ENCODE measurements around the gene GATAD2B.

The GATAD2B gene

DNA sequence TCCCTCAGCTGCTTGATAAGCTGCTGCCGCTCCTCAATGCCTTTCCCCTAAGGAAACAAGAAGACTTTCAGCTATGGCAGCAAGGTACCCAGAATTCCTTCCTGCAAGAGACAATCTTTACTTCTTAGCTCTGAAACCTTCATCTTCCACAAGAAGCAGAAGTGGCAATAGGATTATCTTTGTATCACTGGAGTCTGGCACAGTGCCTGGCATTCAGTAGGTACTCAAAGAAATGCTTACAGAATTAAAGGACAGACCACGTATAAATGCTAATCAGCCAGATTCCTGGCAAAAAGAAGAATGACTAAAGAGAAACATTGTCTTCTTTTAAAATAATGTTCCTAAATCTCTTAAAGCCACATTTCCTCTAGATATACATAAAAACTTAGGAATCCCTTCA is 103.9 kb downstream of the GATAD2B start:
- H3K4me3 ChIP-seq (ENCODE audit: low read depth, low read length), result no peak overlapping the region
- no peak for DNase-seq (ENCODE audit: low read depth, low spot score)
- POLR2A ChIA-PET, result no interaction called here
- TF ChIP-seq, protein P1, sequence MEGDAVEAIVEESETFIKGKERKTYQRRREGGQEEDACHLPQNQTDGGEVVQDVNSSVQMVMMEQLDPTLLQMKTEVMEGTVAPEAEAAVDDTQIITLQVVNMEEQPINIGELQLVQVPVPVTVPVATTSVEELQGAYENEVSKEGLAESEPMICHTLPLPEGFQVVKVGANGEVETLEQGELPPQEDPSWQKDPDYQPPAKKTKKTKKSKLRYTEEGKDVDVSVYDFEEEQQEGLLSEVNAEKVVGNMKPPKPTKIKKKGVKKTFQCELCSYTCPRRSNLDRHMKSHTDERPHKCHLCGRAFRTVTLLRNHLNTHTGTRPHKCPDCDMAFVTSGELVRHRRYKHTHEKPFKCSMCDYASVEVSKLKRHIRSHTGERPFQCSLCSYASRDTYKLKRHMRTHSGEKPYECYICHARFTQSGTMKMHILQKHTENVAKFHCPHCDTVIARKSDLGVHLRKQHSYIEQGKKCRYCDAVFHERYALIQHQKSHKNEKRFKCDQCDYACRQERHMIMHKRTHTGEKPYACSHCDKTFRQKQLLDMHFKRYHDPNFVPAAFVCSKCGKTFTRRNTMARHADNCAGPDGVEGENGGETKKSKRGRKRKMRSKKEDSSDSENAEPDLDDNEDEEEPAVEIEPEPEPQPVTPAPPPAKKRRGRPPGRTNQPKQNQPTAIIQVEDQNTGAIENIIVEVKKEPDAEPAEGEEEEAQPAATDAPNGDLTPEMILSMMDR (IDR thresholded peaks at IDR 0.05; ENCODE audit: insufficient read depth, low read length, missing control alignments), result no peak
- CTCF ChIA-PET, result interaction anchor here (0.8 to 2.7 kb wide), 4 partner anchors 14 to 168 kb away, joined by 3 to 8 read pairs (median 4); partner anchors contain the start of genes CREB3L4, DENND4B and RAB13

DNA sequence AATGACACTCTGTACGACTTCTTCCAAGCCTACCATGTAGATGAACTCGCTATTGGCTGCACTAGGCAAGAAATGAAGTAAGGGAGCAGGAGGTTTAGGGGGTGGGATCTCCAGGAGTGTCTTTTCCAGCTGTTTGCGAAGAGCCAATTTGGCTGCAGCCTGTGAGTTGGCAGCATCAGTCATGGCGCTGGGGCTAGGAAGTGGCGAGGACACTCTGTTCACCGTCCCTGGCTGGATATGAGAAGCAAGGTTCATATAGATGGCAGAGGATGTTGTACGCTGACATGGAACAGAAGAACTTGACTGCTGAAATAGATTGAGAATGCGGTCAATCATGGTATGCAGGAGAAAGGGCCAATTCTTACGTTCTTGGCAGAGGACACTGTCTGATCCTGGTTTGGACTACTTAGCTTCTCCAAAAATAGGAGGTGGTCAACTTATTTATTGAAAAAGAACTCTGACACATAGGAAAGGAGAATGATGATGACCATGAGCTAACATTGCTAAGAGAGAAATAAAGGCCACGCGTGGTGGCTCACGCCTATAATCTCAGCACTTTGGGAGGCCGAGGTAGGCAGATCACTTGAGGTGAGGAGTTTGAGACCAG is 106.4 kb downstream of the GATAD2B start:
- no peak overlapping the region for H3K4me3 ChIP-seq (ENCODE audit: low read depth, low read length)
- TF ChIP-seq, protein P1 (IDR thresholded peaks at IDR 0.05; ENCODE audit: insufficient read depth, low read length, missing control alignments), result no peak
- CTCF ChIA-PET, result interaction anchor here (0.9 to 2.5 kb wide), 5 partner anchors 11 to 170 kb away, joined by 3 to 25 read pairs (median 6); partner anchors contain the start of genes DENND4B and RAB13
- POLR2A ChIA-PET, result interaction anchor here (0.7 kb wide), 1 partner anchor 174 kb away, joined by 3 read pairs; the partner anchor contains the start of gene RPS27
- DNase-seq (ENCODE audit: low read depth, low spot score), result no peak

DNA sequence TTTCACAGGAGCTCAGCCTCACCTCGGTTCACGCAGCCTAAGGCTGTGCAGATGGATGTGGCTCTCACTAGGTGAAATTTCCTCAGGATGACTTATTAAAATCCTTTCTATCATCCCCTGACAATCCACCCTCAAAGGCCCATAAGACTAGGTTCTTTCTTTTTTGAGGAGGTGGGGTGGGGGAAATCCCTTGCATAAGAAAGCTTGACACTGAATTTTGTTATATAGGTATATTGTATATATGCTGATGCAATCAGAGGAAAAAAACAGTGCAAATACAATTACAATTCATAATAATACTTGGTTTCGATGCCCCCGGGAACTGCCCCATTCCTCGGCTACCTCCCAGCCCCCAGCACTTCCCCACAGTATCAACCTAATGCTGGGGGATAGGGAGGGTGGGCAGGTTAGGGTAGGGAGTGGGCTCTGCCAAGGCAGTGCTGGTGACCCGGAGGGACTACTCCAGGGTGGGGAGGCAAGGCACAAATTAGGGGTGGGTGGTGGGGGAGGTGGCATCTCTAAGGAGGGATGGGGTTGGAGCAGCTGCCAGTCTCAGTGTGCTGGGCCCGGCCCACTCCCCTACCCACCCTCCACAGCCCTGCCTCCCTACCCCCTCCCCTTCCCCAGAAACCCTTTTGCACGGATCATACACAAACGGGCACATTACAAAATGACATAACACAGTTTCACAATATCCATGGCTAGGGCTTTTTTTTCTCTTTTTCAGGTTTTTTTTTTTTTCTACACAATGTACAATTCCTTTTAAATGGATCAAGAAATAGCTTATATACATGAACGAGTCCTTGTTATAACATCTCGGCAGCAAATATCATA is 116.7 kb downstream of the GATAD2B start:
- TF ChIP-seq, protein P1 (IDR thresholded peaks at IDR 0.05; ENCODE audit: insufficient read depth, low read length, missing control alignments), result no peak
- POLR2A ChIA-PET, result interaction anchor here (0.6 kb wide), 1 partner anchor 42 kb away, joined by 3 read pairs; no protein-coding TSS in a partner anchor
- CTCF ChIA-PET, result interaction anchor here (0.6 to 3.4 kb wide), 7 partner anchors 8 to 181 kb away, joined by 3 to 15 read pairs (median 3); partner anchors contain the start of gene RAB13
- no peak overlapping the region for H3K4me3 ChIP-seq (ENCODE audit: low read depth, low read length)
- DNase-seq (ENCODE audit: low read depth, low spot score), result no peak

DNA sequence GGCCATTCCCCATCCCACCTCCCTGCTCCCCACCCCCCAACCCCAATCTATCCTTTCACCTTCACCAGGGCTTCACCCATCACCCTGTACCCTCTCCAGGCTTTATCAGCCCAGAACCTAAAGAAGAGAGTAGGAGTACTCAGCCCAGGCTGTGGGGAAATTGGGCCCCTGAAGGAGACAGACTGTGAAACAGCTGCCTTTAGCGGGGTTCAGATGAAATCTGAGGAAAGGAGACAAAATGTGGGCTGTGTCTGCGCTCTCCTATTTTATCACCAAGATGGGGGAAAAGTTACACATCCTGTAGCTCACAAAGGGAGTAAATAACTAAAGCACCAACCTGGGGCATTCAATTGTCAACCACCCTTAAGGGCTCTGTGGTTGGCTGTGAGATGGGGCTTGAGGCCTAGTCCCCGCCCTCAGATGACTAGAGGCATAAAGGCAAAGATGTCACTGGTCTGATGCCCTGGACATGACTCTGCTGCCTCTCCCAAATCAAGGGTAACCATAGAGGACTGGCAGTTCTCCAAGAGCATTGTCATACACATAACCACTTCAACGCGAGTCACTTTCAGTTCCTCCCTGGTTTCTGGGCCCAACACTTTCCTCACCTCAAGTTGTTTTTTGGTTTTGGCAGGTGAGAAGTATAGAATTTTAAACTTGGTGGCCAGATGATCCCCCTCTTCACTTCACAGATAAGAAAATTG is 117.6 kb downstream of the GATAD2B start:
- CTCF ChIA-PET, result interaction anchor here (0.9 to 3.4 kb wide), 5 partner anchors 9 to 181 kb away, joined by 3 to 14 read pairs (median 8); partner anchors contain the start of genes DENND4B and RAB13
- no peak for DNase-seq (ENCODE audit: low read depth, low spot score)
- TF ChIP-seq, protein P1 (IDR thresholded peaks at IDR 0.05; ENCODE audit: insufficient read depth, low read length, missing control alignments), result no peak
- POLR2A ChIA-PET, result no interaction called here
- H3K4me3 ChIP-seq (ENCODE audit: low read depth, low read length), result no peak overlapping the region

DNA sequence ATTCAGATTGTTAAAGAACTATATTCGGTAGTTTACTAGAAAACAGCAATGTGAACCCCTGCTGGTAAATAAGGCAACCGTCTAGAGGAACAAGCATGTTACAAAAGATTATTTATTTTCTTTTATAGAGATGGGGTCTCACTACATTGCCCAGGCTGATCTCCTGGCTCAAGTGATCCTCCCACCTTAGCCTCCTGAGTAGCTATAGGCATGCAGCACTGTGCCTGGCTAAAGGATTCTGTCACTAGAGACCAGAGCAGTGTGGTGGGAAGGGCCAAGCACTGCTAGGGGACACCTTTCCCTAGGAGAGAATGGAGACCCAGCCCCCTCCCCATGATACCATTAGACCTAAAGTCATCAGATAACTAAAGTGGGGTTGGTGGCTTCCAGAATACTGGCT is 118.7 kb downstream of the GATAD2B start:
- TF ChIP-seq, protein P1 (IDR thresholded peaks at IDR 0.05; ENCODE audit: insufficient read depth, low read length, missing control alignments), result no peak
- H3K4me3 ChIP-seq (ENCODE audit: low read depth, low read length), result no peak overlapping the region
- no peak for DNase-seq (ENCODE audit: low read depth, low spot score)
- POLR2A ChIA-PET, result no interaction called here
- CTCF ChIA-PET, result interaction anchor here (1.2 to 2.3 kb wide), 3 partner anchors 10 to 182 kb away, joined by 3 to 9 read pairs (median 8); partner anchors contain the start of genes DENND4B and RAB13

Data from AG04449 (cell line).